Measurements from ENCODE around the gene ZBTB34.
A peak's percentile ranks its signal among the peaks of the same experiment; 100 is the strongest.

Gene ZBTB34

GRCh38 chr9:126842220-126842842 lies 18.1 kb upstream of the ZBTB34 start:
- no peak overlapping the region for H3K4me3 ChIP-seq (ENCODE audit: low read length)
- no peak for DNase-seq (ENCODE audit: low read depth)
- TF ChIP-seq CTCF (conservative IDR thresholded peaks at IDR 0.05; ENCODE audit: low read length) = no peak

- H3K4me3 ChIP-seq (ENCODE audit: low read length) = no peak overlapping the region
- DNase-seq (ENCODE audit: low read depth) = no peak
- TF ChIP-seq CTCF (conservative IDR thresholded peaks at IDR 0.05; ENCODE audit: low read length) = no peak
Observed at GRCh38 chr9:126842977-126843799, 17.3 kb upstream of the ZBTB34 start.

GRCh38 chr9:126844085-126844484 lies 16.4 kb upstream of the ZBTB34 start:
- no peak overlapping the region for H3K4me3 ChIP-seq (ENCODE audit: low read length)
- no peak for TF ChIP-seq CTCF (conservative IDR thresholded peaks at IDR 0.05; ENCODE audit: low read length)
- DNase-seq (ENCODE audit: low read depth) = peak; percentile 66

- no peak for DNase-seq (ENCODE audit: low read depth)
Observed at GRCh38 chr9:126847051-126847450, 13.4 kb upstream of the ZBTB34 start.

GRCh38 chr9:126849591-126850225 lies 10.7 kb upstream of the ZBTB34 start:
- TF ChIP-seq CTCF (conservative IDR thresholded peaks at IDR 0.05; ENCODE audit: low read length) = no peak
- H3K4me3 ChIP-seq (ENCODE audit: low read length) = no peak overlapping the region
- no peak for DNase-seq (ENCODE audit: low read depth)

More at GRCh38 chr9:126847051-126847450, 13.4 kb upstream of the ZBTB34 start:
- no peak for TF ChIP-seq CTCF (conservative IDR thresholded peaks at IDR 0.05; ENCODE audit: low read length)
- H3K4me3 ChIP-seq (ENCODE audit: low read length) = no peak overlapping the region

GRCh38 chr9:126851286-126851880 lies 9.1 kb upstream of the ZBTB34 start:
- TF ChIP-seq CTCF (conservative IDR thresholded peaks at IDR 0.05; ENCODE audit: low read length) = no peak
- no peak for DNase-seq (ENCODE audit: low read depth)
- H3K4me3 ChIP-seq (ENCODE audit: low read length) = no peak overlapping the region

Measured in AG10803 (cell line).